Vagina (tissue), 2 donors: Measurements from ENCODE around the gene RNU2-1. TPM values are rescaled to one million over a fixed set of nuclear protein-coding genes. Genes with fewer than 3 reads are reported as not detected.

ENCODE experiments used
- DNase-seq, 2 donors: peaks; one replicate each; pipeline ENCODE4 v3.0.0-alpha.2; 2017; ENCODE audit errors: extremely low spot score in 2 of 2
- H3K27ac ChIP-seq: fragments of 200-600 bp; sonication (generic); one replicate; pipeline ENCODE4 v1.5.1; 2019
- H3K27me3 ChIP-seq: fragments of 200-600 bp; sonication (generic); one replicate; pipeline ENCODE4 v1.5.1; 2019
- H3K36me3 ChIP-seq, 2 donors: fragments of 200-600 bp; sonication (generic); one replicate each; pipeline ENCODE4 v1.5.1; 2017 to 2019
- H3K4me1 ChIP-seq: fragments of 200-600 bp; sonication (generic); one replicate; pipeline ENCODE4 v1.5.1; 2019
- H3K4me3 ChIP-seq, 2 donors: fragments of 200-600 bp; sonication (generic); 1 replicate in 1 of 2; 2 replicates in 1 of 2; pipeline ENCODE4 v1.5.1; 2016 to 2019
- H3K9me3 ChIP-seq: fragments of 200-600 bp; sonication (generic); one replicate; pipeline ENCODE4 v1.5.1; 2019
- POLR2A ChIP-seq, 2 donors: fragments of 450-650 bp; IDR thresholded peaks; one replicate each; pipeline ENCODE4 v1.6.1; 2017; ENCODE audit warnings: antibody characterized with exemption in 2 of 2, mild to moderate bottlenecking in 2 of 2, moderate library complexity in 2 of 2
- POLR2AphosphoS5 ChIP-seq, 2 donors: sonication (generic); formaldehyde crosslinking; IDR thresholded peaks; one replicate each; pipeline ENCODE4 v1.9.0; 2017; ENCODE audit warnings: antibody characterized with exemption in 2 of 2, mild to moderate bottlenecking in 2 of 2, low read depth in 1 of 2; ENCODE audit not compliant: insufficient read depth in 1 of 2
- intact Hi-C: fragments of 100-400 bp; cut with DNase I; formaldehyde crosslinking; loops from one replicate; pipeline ENCODE4 v1.15.1; 2023
- small RNA-seq: library from RNA; depleted of rRNA; stranded (forward); fragments of <200 nt; gene quantifications from one replicate; pipeline ENCODE3, GENCODE V24; 2016
- total RNA-seq: library from RNA; depleted of rRNA; stranded (reverse); fragments of >200 nt; gene quantifications from one replicate; pipeline ENCODE4 v1.2.3, GENCODE V29; 2016
- TF ChIP-seq, protein P1 (sequence below), 3 experiments: fragments of 450-650 bp in 2 of 3; fragments of 200-600 bp in 1 of 3; sonication (generic) in 1 of 3; IDR thresholded peaks; one replicate each; pipeline ENCODE4 v1.5.1; 2017 to 2019; ENCODE audit warnings: antibody characterized with exemption in 3 of 3, mild to moderate bottlenecking in 2 of 3, moderate library complexity in 2 of 3

Gene RNU2-1
- total RNA-seq, 1 donor from 2014 or later: not detected

DNA sequence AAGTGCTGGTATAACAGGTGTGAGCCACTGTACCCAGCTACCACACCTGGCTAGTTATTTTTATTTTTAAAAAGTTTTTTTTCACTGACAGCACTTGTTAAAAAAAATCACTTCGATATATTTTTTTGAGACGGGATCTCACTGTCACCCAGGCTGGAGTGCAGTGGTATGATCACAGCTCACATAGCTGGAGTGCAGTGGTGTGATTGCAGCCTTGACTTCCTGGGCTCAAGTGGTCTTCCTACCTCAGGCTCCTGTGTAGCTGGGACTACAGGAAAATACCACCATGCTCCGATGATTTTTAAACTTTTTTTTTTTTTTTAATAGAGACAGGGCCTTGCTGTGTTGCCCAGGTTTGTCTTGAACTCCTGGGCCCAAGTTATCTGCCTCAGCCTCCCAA, 49.9 kb downstream of the RNU2-1 start:
- Histone ChIP-seq H3K9me3 (no peaks in the 10 kb centered on the region), H3K4me3 (no peak overlapping the region), H3K36me3 (peaks cover 4 to 52% of the 10 kb centered on the region in 2 donors), H3K27ac (no peak overlapping the region), H3K27me3 (no peaks in the 10 kb centered on the region), H3K4me1 (no peaks in the 10 kb centered on the region)
- no peak for TF ChIP-seq POLR2A (IDR thresholded peaks at IDR 0.05)
- TF ChIP-seq POLR2AphosphoS5 (IDR thresholded peaks at IDR 0.05; ENCODE audit: insufficient read depth in 1 of 2, low read depth in 1 of 2): no peak
- TF ChIP-seq, protein P1, sequence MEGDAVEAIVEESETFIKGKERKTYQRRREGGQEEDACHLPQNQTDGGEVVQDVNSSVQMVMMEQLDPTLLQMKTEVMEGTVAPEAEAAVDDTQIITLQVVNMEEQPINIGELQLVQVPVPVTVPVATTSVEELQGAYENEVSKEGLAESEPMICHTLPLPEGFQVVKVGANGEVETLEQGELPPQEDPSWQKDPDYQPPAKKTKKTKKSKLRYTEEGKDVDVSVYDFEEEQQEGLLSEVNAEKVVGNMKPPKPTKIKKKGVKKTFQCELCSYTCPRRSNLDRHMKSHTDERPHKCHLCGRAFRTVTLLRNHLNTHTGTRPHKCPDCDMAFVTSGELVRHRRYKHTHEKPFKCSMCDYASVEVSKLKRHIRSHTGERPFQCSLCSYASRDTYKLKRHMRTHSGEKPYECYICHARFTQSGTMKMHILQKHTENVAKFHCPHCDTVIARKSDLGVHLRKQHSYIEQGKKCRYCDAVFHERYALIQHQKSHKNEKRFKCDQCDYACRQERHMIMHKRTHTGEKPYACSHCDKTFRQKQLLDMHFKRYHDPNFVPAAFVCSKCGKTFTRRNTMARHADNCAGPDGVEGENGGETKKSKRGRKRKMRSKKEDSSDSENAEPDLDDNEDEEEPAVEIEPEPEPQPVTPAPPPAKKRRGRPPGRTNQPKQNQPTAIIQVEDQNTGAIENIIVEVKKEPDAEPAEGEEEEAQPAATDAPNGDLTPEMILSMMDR (IDR thresholded peaks at IDR 0.05): no peak
- intact Hi-C loops: no loop called here
- DNase-seq: no peak

Small RNA genes lying within 50 kb of the gene (small RNA-seq; reads per million reads assigned to genes)
- not detected for gene RF00004
- not detected for gene RNU2-1

Other genes starting within 250 kb of the RNU2-1 start
- gene RPL27, start 235.6 kb downstream of the RNU2-1 start, total RNA-seq: 1,982 TPM
- gene IFI35, start 227.2 kb downstream of the RNU2-1 start, total RNA-seq: 15.2 TPM
- gene VAT1, start 211.6 kb downstream of the RNU2-1 start, total RNA-seq: 179 TPM
- 1.5 TPM for gene RND2, start 208.7 kb downstream of the RNU2-1 start, total RNA-seq
- gene BRCA1, start 108.6 kb downstream of the RNU2-1 start, total RNA-seq: 6.6 TPM
- 58.9 TPM for gene NBR1, start 62.8 kb downstream of the RNU2-1 start, total RNA-seq
- 6.6 TPM for gene TMEM106A, start 22.1 kb downstream of the RNU2-1 start, total RNA-seq
- gene CCDC200, start 5.4 kb downstream of the RNU2-1 start, total RNA-seq: not detected
- gene ARL4D, start 165.0 kb upstream of the RNU2-1 start, total RNA-seq: 35.6 TPM
- 32.7 TPM for gene DHX8, start 250.0 kb upstream of the RNU2-1 start, total RNA-seq